ENCODE data around the gene ADARB1. TPM values are rescaled to one million over a fixed set of nuclear protein-coding genes. Genes with fewer than 3 reads are reported as not detected.

Gene ADARB1
- total and polyA plus RNA-seq, 2 experiments from 2014 or later, result 4.8 to 14.8 TPM

DNA sequence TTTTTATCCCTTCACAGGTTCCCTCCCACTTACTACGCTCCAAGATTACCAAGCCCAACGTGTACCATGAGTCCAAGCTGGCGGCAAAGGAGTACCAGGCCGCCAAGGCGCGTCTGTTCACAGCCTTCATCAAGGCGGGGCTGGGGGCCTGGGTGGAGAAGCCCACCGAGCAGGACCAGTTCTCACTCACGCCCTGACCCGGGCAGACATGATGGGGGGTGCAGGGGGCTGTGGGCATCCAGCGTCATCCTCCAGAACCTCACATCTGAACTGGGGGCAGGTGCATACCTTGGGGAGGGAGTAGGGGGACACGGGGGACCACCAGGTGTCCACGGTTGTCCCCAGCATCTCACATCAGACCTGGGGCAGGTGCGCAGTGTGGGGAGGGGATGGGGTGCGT, 147.6 kb downstream of the ADARB1 start:
- H3K27ac Mint-ChIP-seq, result no peak overlapping the region
- H3K4me3 Mint-ChIP-seq, result no peak overlapping the region
- Histone ChIP-seq H3F3A (replicated peaks; ENCODE audit: low read depth) (no peaks in the 10 kb centered on the region), H4K20me1 (replicated peaks; ENCODE audit: insufficient read depth) (no peaks in the 10 kb centered on the region), H3K4me1 (ENCODE audit: insufficient read depth) (0 out of 2 replicates have a peak, but pooled peaks cover 7% of the 10 kb centered on the region), H2AFZ (no peak overlapping the region), H3K79me2 (replicated peaks; ENCODE audit: insufficient read depth) (no peaks in the 10 kb centered on the region), H3K9me2 (ENCODE audit: insufficient read depth) (peaks cover 5% of the 10 kb centered on the region; the same call in 1 of the 2 replicates), H3K4me2 (no peak overlapping the region), H3K36me3 (ENCODE audit: insufficient read depth) (no peaks in the 10 kb centered on the region), H3K27me3 (ENCODE audit: insufficient read depth) (no peaks in the 10 kb centered on the region), H3K27ac (ENCODE audit: low read depth) (no peak overlapping the region), H3K4me3 (no peak overlapping the region)
- no peak for TF ChIP-seq EZH2 (IDR thresholded peaks at IDR 0.05; ENCODE audit: low read depth, unreplicated experiment)
- no peak for TF ChIP-seq NANOG (IDR thresholded peaks at IDR 0.05; ENCODE audit: borderline replicate concordance)
- TF ChIP-seq, protein P1, sequence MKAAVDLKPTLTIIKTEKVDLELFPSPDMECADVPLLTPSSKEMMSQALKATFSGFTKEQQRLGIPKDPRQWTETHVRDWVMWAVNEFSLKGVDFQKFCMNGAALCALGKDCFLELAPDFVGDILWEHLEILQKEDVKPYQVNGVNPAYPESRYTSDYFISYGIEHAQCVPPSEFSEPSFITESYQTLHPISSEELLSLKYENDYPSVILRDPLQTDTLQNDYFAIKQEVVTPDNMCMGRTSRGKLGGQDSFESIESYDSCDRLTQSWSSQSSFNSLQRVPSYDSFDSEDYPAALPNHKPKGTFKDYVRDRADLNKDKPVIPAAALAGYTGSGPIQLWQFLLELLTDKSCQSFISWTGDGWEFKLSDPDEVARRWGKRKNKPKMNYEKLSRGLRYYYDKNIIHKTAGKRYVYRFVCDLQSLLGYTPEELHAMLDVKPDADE (IDR thresholded peaks at IDR 0.05), result no peak
- TF ChIP-seq JUNB (IDR thresholded peaks at IDR 0.05; ENCODE audit: unreplicated experiment), result no peak
- no peak for TF ChIP-seq CREB1 (CRISPR knock-in tag; IDR thresholded peaks at IDR 0.05; ENCODE audit: low read depth)
- TF ChIP-seq, protein P2, sequence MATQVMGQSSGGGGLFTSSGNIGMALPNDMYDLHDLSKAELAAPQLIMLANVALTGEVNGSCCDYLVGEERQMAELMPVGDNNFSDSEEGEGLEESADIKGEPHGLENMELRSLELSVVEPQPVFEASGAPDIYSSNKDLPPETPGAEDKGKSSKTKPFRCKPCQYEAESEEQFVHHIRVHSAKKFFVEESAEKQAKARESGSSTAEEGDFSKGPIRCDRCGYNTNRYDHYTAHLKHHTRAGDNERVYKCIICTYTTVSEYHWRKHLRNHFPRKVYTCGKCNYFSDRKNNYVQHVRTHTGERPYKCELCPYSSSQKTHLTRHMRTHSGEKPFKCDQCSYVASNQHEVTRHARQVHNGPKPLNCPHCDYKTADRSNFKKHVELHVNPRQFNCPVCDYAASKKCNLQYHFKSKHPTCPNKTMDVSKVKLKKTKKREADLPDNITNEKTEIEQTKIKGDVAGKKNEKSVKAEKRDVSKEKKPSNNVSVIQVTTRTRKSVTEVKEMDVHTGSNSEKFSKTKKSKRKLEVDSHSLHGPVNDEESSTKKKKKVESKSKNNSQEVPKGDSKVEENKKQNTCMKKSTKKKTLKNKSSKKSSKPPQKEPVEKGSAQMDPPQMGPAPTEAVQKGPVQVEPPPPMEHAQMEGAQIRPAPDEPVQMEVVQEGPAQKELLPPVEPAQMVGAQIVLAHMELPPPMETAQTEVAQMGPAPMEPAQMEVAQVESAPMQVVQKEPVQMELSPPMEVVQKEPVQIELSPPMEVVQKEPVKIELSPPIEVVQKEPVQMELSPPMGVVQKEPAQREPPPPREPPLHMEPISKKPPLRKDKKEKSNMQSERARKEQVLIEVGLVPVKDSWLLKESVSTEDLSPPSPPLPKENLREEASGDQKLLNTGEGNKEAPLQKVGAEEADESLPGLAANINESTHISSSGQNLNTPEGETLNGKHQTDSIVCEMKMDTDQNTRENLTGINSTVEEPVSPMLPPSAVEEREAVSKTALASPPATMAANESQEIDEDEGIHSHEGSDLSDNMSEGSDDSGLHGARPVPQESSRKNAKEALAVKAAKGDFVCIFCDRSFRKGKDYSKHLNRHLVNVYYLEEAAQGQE (IDR thresholded peaks at IDR 0.05; ENCODE audit: unreplicated experiment), result no peak
- TF ChIP-seq POLR2AphosphoS5 (IDR thresholded peaks at IDR 0.05; ENCODE audit: low read depth), result no peak
- no peak for TF ChIP-seq ZNF331 (CRISPR knock-in tag; IDR thresholded peaks at IDR 0.05; ENCODE audit: low read depth)
- no peak for TF ChIP-seq EZH2phosphoT487 (IDR thresholded peaks at IDR 0.05; ENCODE audit: unreplicated experiment)
- TF ChIP-seq ZNF114 (CRISPR knock-in tag; IDR thresholded peaks at IDR 0.05), result no peak
- TF ChIP-seq, protein P3, sequence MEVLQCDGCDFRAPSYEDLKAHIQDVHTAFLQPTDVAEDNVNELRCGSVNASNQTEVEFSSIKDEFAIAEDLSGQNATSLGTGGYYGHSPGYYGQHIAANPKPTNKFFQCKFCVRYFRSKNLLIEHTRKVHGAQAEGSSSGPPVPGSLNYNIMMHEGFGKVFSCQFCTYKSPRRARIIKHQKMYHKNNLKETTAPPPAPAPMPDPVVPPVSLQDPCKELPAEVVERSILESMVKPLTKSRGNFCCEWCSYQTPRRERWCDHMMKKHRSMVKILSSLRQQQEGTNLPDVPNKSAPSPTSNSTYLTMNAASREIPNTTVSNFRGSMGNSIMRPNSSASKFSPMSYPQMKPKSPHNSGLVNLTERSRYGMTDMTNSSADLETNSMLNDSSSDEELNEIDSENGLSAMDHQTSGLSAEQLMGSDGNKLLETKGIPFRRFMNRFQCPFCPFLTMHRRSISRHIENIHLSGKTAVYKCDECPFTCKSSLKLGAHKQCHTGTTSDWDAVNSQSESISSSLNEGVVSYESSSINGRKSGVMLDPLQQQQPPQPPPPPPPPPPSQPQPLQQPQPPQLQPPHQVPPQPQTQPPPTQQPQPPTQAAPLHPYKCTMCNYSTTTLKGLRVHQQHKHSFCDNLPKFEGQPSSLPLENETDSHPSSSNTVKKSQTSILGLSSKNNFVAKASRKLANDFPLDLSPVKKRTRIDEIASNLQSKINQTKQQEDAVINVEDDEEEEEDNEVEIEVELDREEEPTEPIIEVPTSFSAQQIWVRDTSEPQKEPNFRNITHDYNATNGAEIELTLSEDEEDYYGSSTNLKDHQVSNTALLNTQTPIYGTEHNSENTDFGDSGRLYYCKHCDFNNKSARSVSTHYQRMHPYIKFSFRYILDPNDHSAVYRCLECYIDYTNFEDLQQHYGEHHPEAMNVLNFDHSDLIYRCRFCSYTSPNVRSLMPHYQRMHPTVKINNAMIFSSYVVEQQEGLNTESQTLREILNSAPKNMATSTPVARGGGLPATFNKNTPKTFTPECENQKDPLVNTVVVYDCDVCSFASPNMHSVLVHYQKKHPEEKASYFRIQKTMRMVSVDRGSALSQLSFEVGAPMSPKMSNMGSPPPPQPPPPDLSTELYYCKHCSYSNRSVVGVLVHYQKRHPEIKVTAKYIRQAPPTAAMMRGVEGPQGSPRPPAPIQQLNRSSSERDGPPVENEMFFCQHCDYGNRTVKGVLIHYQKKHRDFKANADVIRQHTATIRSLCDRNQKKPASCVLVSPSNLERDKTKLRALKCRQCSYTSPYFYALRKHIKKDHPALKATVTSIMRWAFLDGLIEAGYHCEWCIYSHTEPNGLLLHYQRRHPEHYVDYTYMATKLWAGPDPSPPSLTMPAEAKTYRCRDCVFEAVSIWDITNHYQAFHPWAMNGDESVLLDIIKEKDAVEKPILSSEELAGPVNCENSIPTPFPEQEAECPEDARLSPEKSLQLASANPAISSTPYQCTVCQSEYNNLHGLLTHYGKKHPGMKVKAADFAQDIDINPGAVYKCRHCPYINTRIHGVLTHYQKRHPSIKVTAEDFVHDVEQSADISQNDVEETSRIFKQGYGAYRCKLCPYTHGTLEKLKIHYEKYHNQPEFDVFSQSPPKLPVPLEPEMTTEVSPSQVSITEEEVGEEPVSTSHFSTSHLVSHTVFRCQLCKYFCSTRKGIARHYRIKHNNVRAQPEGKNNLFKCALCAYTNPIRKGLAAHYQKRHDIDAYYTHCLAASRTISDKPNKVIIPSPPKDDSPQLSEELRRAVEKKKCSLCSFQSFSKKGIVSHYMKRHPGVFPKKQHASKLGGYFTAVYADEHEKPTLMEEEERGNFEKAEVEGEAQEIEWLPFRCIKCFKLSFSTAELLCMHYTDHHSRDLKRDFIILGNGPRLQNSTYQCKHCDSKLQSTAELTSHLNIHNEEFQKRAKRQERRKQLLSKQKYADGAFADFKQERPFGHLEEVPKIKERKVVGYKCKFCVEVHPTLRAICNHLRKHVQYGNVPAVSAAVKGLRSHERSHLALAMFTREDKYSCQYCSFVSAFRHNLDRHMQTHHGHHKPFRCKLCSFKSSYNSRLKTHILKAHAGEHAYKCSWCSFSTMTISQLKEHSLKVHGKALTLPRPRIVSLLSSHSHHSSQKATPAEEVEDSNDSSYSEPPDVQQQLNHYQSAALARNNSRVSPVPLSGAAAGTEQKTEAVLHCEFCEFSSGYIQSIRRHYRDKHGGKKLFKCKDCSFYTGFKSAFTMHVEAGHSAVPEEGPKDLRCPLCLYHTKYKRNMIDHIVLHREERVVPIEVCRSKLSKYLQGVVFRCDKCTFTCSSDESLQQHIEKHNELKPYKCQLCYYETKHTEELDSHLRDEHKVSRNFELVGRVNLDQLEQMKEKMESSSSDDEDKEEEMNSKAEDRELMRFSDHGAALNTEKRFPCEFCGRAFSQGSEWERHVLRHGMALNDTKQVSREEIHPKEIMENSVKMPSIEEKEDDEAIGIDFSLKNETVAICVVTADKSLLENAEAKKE (CRISPR knock-in tag; IDR thresholded peaks at IDR 0.05), result no peak
- no peak for TF ChIP-seq STAT1 (IDR thresholded peaks at IDR 0.05; ENCODE audit: unreplicated experiment)
- TF ChIP-seq, protein P4, sequence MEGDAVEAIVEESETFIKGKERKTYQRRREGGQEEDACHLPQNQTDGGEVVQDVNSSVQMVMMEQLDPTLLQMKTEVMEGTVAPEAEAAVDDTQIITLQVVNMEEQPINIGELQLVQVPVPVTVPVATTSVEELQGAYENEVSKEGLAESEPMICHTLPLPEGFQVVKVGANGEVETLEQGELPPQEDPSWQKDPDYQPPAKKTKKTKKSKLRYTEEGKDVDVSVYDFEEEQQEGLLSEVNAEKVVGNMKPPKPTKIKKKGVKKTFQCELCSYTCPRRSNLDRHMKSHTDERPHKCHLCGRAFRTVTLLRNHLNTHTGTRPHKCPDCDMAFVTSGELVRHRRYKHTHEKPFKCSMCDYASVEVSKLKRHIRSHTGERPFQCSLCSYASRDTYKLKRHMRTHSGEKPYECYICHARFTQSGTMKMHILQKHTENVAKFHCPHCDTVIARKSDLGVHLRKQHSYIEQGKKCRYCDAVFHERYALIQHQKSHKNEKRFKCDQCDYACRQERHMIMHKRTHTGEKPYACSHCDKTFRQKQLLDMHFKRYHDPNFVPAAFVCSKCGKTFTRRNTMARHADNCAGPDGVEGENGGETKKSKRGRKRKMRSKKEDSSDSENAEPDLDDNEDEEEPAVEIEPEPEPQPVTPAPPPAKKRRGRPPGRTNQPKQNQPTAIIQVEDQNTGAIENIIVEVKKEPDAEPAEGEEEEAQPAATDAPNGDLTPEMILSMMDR (conservative IDR thresholded peaks at IDR 0.05; ENCODE audit: low read depth in 2 of 2), result no peak
- H3K27me3 Mint-ChIP-seq (ENCODE audit: insufficient read depth, low read depth, poor library complexity), result peaks cover 11% of the 10 kb centered on the region
- ATAC-seq (no peak), DNase-seq (ENCODE audit: low spot score) (no peak)
- H3K9me3 Mint-ChIP-seq, result peaks cover 12% of the 10 kb centered on the region
- peaks cover 5% of the 10 kb centered on the region; the same call in 2 of the 3 replicates for H3K36me3 Mint-ChIP-seq (ENCODE audit: low read depth)
- H3K4me1 Mint-ChIP-seq, result peaks cover 5% of the 10 kb centered on the region
